Breast epithelium (tissue), 4 donors: ENCODE measurements around the gene CD44. TPM values are rescaled to one million over a fixed set of nuclear protein-coding genes. Genes with fewer than 3 reads are reported as not detected.

ENCODE experiments used
- DNase-seq, 2 donors: peaks; one replicate each; pipeline ENCODE4 v3.0.0-alpha.2; 2019; ENCODE audit warnings: low spot score in 2 of 2
- H3K27ac ChIP-seq, 2 donors: fragments of 200-600 bp; sonication (generic) in 1 of 2; one replicate each; pipeline ENCODE4 v1.5.1; 2016 to 2019; ENCODE audit warnings: mild to moderate bottlenecking in 1 of 2
- H3K27me3 ChIP-seq, 2 donors: fragments of 200-600 bp; sonication (generic) in 1 of 2; one replicate each; pipeline versions ENCODE4 v1.5.1 to v1.6.0; 2017 to 2019; ENCODE audit warnings: control low read depth in 1 of 2, mild to moderate bottlenecking in 1 of 2
- H3K36me3 ChIP-seq: fragments of 200-600 bp; one replicate; pipeline ENCODE4 v1.5.1; 2019
- H3K4me1 ChIP-seq, 2 donors: fragments of 200-600 bp; sonication (generic); one replicate each; pipeline ENCODE4 v1.5.1; 2016 to 2019; ENCODE audit warnings: control low read depth in 1 of 2
- H3K4me3 ChIP-seq, 3 donors: fragments of 200-600 bp; sonication (generic); 1 replicate in 2 of 3; 2 replicates in 1 of 3; pipeline ENCODE4 v1.5.1; 2016 to 2019; ENCODE audit warnings: mild to moderate bottlenecking in 3 of 3, moderate library complexity in 2 of 3
- H3K9me3 ChIP-seq, 2 donors: fragments of 200-600 bp; sonication (generic) in 1 of 2; one replicate each; pipeline ENCODE4 v1.5.1; 2016 to 2019; ENCODE audit warnings: control low read depth in 1 of 2
- POLR2A ChIP-seq: fragments of 450-650 bp; IDR thresholded peaks from one replicate; pipeline ENCODE4 v1.6.1; 2016; ENCODE audit warnings: antibody characterized with exemption, mild to moderate bottlenecking, moderate library complexity
- POLR2AphosphoS5 ChIP-seq, 3 donors: sonication (generic); formaldehyde crosslinking; IDR thresholded peaks; one replicate each; pipeline ENCODE4 v1.6.1; 2017; ENCODE audit warnings: antibody characterized with exemption in 3 of 3
- intact Hi-C: fragments of 100-400 bp; cut with DNase I; formaldehyde crosslinking; loops from one replicate; pipeline ENCODE4 v1.15.1; 2023; ENCODE audit warnings: low total_unique reads
- total RNA-seq, 3 donors: library from RNA; depleted of rRNA; stranded (reverse); fragments of >200 nt; gene quantifications; one replicate each; pipeline ENCODE4 v1.1.0, GENCODE V29; 2016
- TF ChIP-seq, protein P1 (sequence below), 3 donors: fragments of 450-650 bp; IDR thresholded peaks; one replicate each; pipeline ENCODE4 v1.5.1; 2016 to 2017; ENCODE audit warnings: antibody characterized with exemption in 3 of 3, mild to moderate bottlenecking in 3 of 3, moderate library complexity in 3 of 3

CD44 gene
- total RNA-seq, 3 donors from 2014 or later = 255 to 348 (median 269) TPM

DNA sequence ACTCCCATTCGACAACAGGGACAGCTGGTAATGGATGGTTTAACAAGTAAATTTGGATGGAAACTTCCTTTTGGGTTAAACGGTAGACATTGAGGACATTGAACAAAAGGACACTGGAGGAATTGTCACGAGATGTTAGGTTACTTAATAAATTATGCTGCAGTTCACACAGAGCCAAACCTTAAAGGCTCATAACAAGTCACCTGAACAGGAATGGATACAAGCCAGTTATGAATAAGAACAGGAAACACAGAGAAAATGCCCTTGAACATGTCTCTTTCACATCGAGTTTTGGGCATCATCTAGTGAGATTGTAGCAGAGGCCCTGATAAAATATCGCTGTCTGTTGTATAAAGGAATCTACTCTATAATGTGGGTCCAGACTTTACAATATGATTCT lies 65.6 kb downstream of the CD44 start:
- DNase-seq = no peak
- H3K36me3 ChIP-seq = no peaks in the 10 kb centered on the region
- no peak overlapping the region for H3K4me3 ChIP-seq
- no peaks in the 10 kb centered on the region for H3K27me3 ChIP-seq
- H3K4me1 ChIP-seq = no peaks in the 10 kb centered on the region
- H3K9me3 ChIP-seq = no peaks in the 10 kb centered on the region
- H3K27ac ChIP-seq = peak overlapping the region; percentile 11 to 44
- intact Hi-C loops = loop anchor here (10.0 kb wide), 1 partner anchor 1170 kb away; no protein-coding TSS in a partner anchor
- TF ChIP-seq, protein P1, sequence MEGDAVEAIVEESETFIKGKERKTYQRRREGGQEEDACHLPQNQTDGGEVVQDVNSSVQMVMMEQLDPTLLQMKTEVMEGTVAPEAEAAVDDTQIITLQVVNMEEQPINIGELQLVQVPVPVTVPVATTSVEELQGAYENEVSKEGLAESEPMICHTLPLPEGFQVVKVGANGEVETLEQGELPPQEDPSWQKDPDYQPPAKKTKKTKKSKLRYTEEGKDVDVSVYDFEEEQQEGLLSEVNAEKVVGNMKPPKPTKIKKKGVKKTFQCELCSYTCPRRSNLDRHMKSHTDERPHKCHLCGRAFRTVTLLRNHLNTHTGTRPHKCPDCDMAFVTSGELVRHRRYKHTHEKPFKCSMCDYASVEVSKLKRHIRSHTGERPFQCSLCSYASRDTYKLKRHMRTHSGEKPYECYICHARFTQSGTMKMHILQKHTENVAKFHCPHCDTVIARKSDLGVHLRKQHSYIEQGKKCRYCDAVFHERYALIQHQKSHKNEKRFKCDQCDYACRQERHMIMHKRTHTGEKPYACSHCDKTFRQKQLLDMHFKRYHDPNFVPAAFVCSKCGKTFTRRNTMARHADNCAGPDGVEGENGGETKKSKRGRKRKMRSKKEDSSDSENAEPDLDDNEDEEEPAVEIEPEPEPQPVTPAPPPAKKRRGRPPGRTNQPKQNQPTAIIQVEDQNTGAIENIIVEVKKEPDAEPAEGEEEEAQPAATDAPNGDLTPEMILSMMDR (IDR thresholded peaks at IDR 0.05) = no peak
- TF ChIP-seq POLR2A = no peak
- no peak for TF ChIP-seq POLR2AphosphoS5 (IDR thresholded peaks at IDR 0.05)

DNA sequence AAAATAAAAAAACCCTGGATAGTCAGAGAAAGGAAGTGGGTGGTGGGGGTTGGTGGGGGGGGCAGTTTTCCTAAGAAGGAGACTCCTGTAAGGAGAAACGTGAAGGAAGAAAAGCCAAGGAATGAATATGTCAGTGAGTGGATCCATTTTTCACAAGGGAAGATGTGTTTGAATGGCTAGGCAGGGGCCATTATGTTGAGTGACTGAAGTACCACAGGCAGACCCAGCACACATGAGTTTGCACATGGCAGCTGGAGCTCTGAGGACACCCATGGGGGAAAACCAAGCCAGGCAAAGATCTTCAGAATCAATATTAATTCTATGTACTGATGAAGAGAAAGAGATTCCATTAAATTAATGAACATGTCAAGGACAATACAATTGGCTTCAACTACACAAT lies 67.6 kb downstream of the CD44 start:
- Histone ChIP-seq H3K27me3 (no peaks in the 10 kb centered on the region), H3K36me3 (no peaks in the 10 kb centered on the region), H3K4me3 (no peak overlapping the region), H3K9me3 (no peaks in the 10 kb centered on the region), H3K4me1 (no peaks in the 10 kb centered on the region), H3K27ac (no peak overlapping the region)
- no peak for TF ChIP-seq POLR2A
- TF ChIP-seq, protein P1 (IDR thresholded peaks at IDR 0.05) = no peak
- intact Hi-C loops = loop anchor here (10.0 kb wide), 1 partner anchor 1172 kb away; no protein-coding TSS in a partner anchor
- no peak for DNase-seq

DNA sequence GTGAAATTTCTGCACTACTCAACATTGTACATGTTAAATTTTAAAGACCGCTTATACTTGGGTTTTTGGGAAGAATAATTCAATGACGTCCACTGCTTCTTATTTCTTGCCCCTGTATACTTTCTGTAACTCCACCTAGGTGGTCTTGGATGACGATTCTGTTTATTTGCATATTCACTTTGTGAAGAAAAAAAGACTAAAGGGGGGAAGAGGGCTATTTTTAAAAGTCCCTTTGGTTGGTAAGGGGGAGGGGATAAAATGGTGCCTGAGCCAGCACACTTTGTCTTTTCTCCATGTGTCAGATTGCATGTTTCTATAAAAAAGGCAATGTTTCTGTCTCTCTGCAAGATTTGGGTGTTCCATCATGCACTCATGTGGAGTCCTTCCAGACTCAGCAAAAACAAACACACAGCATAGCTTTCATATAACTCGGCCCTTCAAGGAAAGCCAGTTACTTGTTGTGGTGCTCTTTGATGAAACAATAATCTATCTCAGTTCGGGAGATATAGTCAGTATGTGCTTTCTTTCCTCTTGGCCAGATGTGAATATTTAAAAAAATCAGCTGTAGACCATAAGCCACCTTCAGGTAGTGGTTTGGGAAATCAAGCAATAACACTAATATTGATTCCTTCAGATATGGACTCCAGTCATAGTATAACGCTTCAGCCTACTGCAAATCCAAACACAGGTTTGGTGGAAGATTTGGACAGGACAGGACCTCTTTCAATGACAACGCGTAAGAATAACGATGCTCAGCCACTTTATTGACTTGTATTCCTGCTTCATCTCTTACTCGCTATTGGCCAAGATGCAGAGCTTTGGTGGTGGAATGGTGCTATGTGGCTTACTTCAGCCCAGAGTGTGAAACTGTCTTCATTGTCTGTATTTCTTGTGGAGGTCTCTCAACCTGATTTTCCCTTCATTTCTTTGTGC lies 68.8 kb downstream of the CD44 start:
- DNase-seq = no peak
- Histone ChIP-seq H3K9me3 (no peaks in the 10 kb centered on the region), H3K27me3 (no peaks in the 10 kb centered on the region), H3K36me3 (no peaks in the 10 kb centered on the region), H3K4me1 (no peaks in the 10 kb centered on the region), H3K27ac (no peak overlapping the region), H3K4me3 (no peak overlapping the region)
- intact Hi-C loops = loop anchor here (10.0 kb wide), 1 partner anchor 1173 kb away; no protein-coding TSS in a partner anchor
- TF ChIP-seq POLR2AphosphoS5 (IDR thresholded peaks at IDR 0.05) (no peak), POLR2A (no peak)
- TF ChIP-seq, protein P1 (IDR thresholded peaks at IDR 0.05) = no peak

DNA sequence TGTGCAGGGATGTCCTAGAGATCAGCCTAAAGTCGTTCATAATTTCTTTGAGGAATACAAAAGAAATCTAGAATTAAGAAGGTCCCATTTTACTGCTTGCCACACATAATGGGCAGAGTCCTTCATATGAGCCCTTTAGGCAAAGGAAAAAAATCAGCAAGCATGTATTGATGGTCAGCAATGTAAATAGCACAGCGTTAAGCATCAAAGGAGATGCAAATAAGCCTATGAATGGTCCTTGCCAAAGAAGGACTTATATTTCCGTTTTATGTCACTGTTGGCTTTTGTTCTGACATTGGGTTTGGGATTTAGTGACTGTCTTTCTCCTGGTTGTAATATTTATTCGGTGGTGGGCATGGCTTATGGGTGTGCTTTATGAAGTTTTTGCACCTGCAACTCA lies 69.8 kb downstream of the CD44 start:
- H3K27ac ChIP-seq = no peak overlapping the region
- no peaks in the 10 kb centered on the region for H3K4me1 ChIP-seq
- no peak for DNase-seq
- no peaks in the 10 kb centered on the region for H3K27me3 ChIP-seq
- H3K9me3 ChIP-seq = no peaks in the 10 kb centered on the region
- intact Hi-C loops = loop anchor here (10.0 kb wide), 1 partner anchor 1174 kb away; no protein-coding TSS in a partner anchor
- no peaks in the 10 kb centered on the region for H3K36me3 ChIP-seq
- no peak overlapping the region for H3K4me3 ChIP-seq
- TF ChIP-seq POLR2A (no peak), POLR2AphosphoS5 (IDR thresholded peaks at IDR 0.05) (no peak)
- TF ChIP-seq, protein P1 (IDR thresholded peaks at IDR 0.05) = no peak

DNA sequence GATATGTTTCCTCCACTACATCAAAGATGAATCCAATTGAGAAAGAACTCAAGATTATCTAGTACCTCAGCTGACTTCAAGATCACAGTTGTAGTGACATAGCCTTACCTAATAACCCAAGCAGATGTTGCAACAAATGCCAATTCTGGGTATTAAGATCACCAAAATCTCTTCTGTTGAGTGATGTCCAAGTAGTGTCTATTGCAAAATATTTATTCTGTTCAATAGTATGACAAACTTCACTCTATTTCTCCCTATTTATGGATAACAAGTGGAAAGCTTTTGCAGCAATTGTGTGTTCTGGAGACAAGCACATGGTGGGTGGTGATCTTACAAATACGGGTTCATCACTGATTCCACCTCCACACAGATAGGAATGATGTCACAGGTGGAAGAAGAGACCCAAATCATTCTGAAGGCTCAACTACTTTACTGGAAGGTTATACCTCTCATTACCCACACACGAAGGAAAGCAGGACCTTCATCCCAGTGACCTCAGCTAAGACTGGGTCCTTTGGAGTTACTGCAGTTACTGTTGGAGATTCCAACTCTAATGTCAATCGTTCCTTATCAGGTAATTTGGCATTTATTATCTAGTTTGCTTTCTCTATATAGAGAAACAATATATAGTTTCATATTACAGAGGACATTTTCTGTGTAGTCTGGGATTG lies 72.0 kb downstream of the CD44 start:
- TF ChIP-seq, protein P1 (IDR thresholded peaks at IDR 0.05) = no peak
- TF ChIP-seq POLR2A = no peak
- TF ChIP-seq POLR2AphosphoS5 (IDR thresholded peaks at IDR 0.05) = no peak
- H3K36me3 ChIP-seq = no peaks in the 10 kb centered on the region
- H3K27me3 ChIP-seq = no peaks in the 10 kb centered on the region
- intact Hi-C loops = no loop called here
- no peak overlapping the region for H3K4me3 ChIP-seq
- H3K4me1 ChIP-seq = no peaks in the 10 kb centered on the region
- H3K9me3 ChIP-seq = no peaks in the 10 kb centered on the region
- H3K27ac ChIP-seq = peak overlapping the region in 1 of 2 donors; percentile 28
- no peak for DNase-seq
